Cardiac fibroblast (primary cell): Measurements from ENCODE around the gene EVC.

Experiments
- DNase-seq, 2 donors: peaks; one replicate each; pipeline versions ENCODE4 v3.0.0 to v3.0.0-alpha.2; 2010; ENCODE audit warnings: low read depth in 2 of 2
- H3K4me3 ChIP-seq, 2 donors: replicated peaks in 1 of 2; 1 replicate in 1 of 2; 2 replicates in 1 of 2; pipeline ENCODE4 v1.5.1; 2011; ENCODE audit warnings: low read depth in 2 of 2, low read length in 2 of 2, mild to moderate bottlenecking in 2 of 2, moderate library complexity in 1 of 2
- CTCF ChIP-seq: IDR thresholded peaks from one replicate; pipeline ENCODE4 v1.5.1; 2011; ENCODE audit warnings: low read depth, mild to moderate bottlenecking, low read length, inconsistent platforms

Gene EVC

GRCh38 chr4:5812506-5813229 is 101.7 kb downstream of the EVC start:
- peak; percentile 83 to 87 for DNase-seq
- TF ChIP-seq CTCF, result peak; percentile 71
- no peak overlapping the region for H3K4me3 ChIP-seq

- no peak for DNase-seq
- no peak for TF ChIP-seq CTCF
- no peak overlapping the region for H3K4me3 ChIP-seq
Observed at GRCh38 chr4:5813882-5814255, 102.9 kb downstream of the EVC start.

- no peak for DNase-seq
- no peak overlapping the region for H3K4me3 ChIP-seq
- TF ChIP-seq CTCF, result no peak
Observed at GRCh38 chr4:5814421-5814820, 103.4 kb downstream of the EVC start.

- TF ChIP-seq CTCF, result no peak
- DNase-seq, result no peak
- H3K4me3 ChIP-seq, result no peak overlapping the region
Observed at GRCh38 chr4:5815641-5816040, 104.6 kb downstream of the EVC start.

GRCh38 chr4:5816101-5816500 is 105.1 kb downstream of the EVC start:
- no peak for TF ChIP-seq CTCF
- no peak for DNase-seq
- H3K4me3 ChIP-seq, result no peak overlapping the region

- TF ChIP-seq CTCF, result no peak
- H3K4me3 ChIP-seq, result no peak overlapping the region
- DNase-seq, result no peak
Observed at GRCh38 chr4:5816851-5817375, 105.9 kb downstream of the EVC start.
